Liver (tissue), 3 donors: Measurements from ENCODE around the gene AHSG.

Experiments used
- CTCF ChIP-seq: fragments of 150-350 bp; IDR thresholded peaks from 2 replicates; pipeline ENCODE4 v1.5.1; 2017; ENCODE audit warnings: improper control_type of control experiment, low read depth, low read length; ENCODE audit not compliant: missing input control
- HNF4A ChIP-seq, 2 donors: conservative IDR thresholded peaks; 2 replicates each; pipeline ENCODE4 v1.6.1; 2016; ENCODE audit warnings: antibody characterized with exemption in 2 of 2, mild to moderate bottlenecking in 2 of 2
- TF ChIP-seq, protein P1 (sequence below): IDR thresholded peaks from 2 replicates; pipeline ENCODE4 v1.6.1; 2016; ENCODE audit warnings: antibody characterized with exemption, mild to moderate bottlenecking
- donor health status: healthy.
- donor health status: healthy.

GRCh38 chr3:186599142-186599784 is 13.6 kb upstream of the AHSG start:
- no peak for TF ChIP-seq CTCF
- peak; percentile 86 to 95 for TF ChIP-seq HNF4A (conservative IDR thresholded peaks at IDR 0.05)
- TF ChIP-seq, protein P1, sequence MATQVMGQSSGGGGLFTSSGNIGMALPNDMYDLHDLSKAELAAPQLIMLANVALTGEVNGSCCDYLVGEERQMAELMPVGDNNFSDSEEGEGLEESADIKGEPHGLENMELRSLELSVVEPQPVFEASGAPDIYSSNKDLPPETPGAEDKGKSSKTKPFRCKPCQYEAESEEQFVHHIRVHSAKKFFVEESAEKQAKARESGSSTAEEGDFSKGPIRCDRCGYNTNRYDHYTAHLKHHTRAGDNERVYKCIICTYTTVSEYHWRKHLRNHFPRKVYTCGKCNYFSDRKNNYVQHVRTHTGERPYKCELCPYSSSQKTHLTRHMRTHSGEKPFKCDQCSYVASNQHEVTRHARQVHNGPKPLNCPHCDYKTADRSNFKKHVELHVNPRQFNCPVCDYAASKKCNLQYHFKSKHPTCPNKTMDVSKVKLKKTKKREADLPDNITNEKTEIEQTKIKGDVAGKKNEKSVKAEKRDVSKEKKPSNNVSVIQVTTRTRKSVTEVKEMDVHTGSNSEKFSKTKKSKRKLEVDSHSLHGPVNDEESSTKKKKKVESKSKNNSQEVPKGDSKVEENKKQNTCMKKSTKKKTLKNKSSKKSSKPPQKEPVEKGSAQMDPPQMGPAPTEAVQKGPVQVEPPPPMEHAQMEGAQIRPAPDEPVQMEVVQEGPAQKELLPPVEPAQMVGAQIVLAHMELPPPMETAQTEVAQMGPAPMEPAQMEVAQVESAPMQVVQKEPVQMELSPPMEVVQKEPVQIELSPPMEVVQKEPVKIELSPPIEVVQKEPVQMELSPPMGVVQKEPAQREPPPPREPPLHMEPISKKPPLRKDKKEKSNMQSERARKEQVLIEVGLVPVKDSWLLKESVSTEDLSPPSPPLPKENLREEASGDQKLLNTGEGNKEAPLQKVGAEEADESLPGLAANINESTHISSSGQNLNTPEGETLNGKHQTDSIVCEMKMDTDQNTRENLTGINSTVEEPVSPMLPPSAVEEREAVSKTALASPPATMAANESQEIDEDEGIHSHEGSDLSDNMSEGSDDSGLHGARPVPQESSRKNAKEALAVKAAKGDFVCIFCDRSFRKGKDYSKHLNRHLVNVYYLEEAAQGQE, result peak; percentile 55
